ENCODE measurements around the gene NKAIN2.
"Not testable (repeated sequence)": the region's sequence is repeated elsewhere in the genome, so short reads cannot be mapped to it uniquely, and the experiment has no call there.

DNA sequence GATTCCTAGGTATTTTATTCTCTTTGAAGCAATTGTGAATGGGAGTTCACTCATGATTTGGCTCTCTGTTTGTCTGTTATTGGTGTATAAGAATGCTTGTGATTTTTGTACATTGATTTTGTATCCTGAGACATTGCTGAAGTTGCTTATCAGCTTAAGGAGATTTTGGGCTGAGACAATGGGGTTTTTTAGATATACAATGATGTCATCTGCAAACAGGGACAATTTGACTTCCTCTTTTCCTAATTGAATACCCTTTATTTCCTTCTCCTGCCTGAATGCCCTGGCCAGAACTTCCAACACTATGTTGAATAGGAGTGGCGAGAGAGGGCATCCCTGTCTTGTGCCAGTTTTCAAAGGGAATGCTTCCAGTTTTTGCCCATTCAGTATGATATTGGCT, 363.6 kb downstream of the NKAIN2 start:
- TF ChIP-seq, protein P1, sequence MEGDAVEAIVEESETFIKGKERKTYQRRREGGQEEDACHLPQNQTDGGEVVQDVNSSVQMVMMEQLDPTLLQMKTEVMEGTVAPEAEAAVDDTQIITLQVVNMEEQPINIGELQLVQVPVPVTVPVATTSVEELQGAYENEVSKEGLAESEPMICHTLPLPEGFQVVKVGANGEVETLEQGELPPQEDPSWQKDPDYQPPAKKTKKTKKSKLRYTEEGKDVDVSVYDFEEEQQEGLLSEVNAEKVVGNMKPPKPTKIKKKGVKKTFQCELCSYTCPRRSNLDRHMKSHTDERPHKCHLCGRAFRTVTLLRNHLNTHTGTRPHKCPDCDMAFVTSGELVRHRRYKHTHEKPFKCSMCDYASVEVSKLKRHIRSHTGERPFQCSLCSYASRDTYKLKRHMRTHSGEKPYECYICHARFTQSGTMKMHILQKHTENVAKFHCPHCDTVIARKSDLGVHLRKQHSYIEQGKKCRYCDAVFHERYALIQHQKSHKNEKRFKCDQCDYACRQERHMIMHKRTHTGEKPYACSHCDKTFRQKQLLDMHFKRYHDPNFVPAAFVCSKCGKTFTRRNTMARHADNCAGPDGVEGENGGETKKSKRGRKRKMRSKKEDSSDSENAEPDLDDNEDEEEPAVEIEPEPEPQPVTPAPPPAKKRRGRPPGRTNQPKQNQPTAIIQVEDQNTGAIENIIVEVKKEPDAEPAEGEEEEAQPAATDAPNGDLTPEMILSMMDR (IDR thresholded peaks at IDR 0.05) = not testable (repeated sequence)
- TF ChIP-seq SIN3A (IDR thresholded peaks at IDR 0.05; ENCODE audit: borderline replicate concordance, low read depth, low read length); YY1 (IDR thresholded peaks at IDR 0.05; ENCODE audit: low read depth); JUND (IDR thresholded peaks at IDR 0.05); NRF1 (IDR thresholded peaks at IDR 0.05; ENCODE audit: low read depth, low read length); MEF2A (IDR thresholded peaks at IDR 0.05; ENCODE audit: borderline replicate concordance, low read depth); EP300 (IDR thresholded peaks at IDR 0.05; ENCODE audit: borderline replicate concordance in 1 of 2, low read depth in 1 of 2, low read length in 1 of 2); POLR2AphosphoS5 (IDR thresholded peaks at IDR 0.05; ENCODE audit: low read depth, low read length): not testable (repeated sequence)
- TF ChIP-seq, protein P2, sequence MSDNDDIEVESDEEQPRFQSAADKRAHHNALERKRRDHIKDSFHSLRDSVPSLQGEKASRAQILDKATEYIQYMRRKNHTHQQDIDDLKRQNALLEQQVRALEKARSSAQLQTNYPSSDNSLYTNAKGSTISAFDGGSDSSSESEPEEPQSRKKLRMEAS (IDR thresholded peaks at IDR 0.05; ENCODE audit: low read depth) = not testable (repeated sequence)
- TF ChIP-seq, protein P3, sequence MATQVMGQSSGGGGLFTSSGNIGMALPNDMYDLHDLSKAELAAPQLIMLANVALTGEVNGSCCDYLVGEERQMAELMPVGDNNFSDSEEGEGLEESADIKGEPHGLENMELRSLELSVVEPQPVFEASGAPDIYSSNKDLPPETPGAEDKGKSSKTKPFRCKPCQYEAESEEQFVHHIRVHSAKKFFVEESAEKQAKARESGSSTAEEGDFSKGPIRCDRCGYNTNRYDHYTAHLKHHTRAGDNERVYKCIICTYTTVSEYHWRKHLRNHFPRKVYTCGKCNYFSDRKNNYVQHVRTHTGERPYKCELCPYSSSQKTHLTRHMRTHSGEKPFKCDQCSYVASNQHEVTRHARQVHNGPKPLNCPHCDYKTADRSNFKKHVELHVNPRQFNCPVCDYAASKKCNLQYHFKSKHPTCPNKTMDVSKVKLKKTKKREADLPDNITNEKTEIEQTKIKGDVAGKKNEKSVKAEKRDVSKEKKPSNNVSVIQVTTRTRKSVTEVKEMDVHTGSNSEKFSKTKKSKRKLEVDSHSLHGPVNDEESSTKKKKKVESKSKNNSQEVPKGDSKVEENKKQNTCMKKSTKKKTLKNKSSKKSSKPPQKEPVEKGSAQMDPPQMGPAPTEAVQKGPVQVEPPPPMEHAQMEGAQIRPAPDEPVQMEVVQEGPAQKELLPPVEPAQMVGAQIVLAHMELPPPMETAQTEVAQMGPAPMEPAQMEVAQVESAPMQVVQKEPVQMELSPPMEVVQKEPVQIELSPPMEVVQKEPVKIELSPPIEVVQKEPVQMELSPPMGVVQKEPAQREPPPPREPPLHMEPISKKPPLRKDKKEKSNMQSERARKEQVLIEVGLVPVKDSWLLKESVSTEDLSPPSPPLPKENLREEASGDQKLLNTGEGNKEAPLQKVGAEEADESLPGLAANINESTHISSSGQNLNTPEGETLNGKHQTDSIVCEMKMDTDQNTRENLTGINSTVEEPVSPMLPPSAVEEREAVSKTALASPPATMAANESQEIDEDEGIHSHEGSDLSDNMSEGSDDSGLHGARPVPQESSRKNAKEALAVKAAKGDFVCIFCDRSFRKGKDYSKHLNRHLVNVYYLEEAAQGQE (IDR thresholded peaks at IDR 0.05; ENCODE audit: low read depth, low read length) = not testable (repeated sequence)

All from SK-N-SH (cell line).